GM12878 (cell line): ENCODE results near the gene CENPP. TPM values are rescaled to one million over a fixed set of nuclear protein-coding genes. Genes with fewer than 3 reads are reported as not detected.

Source experiments
- ATAC-seq: fragments of 200-7000 bp; cut with Tn5 transposase; 3 replicates; pipeline ENCODE4 v1.9.1; 2020; ENCODE audit warnings: mild to moderate bottlenecking, moderate library complexity
- BruUV-seq: library from RNA; stranded (reverse); fragments of 400-500 nt; replicated peaks from 2 replicates; lab custom pipeline; 2021; lab: Mats Ljungman, UMichigan
- CTCF ChIA-PET: fragments of 300-600 bp; sonication (Branson Sonifier 250); formaldehyde crosslinking; extraction: SDS; loops from one replicate; lab custom pipeline; 2021; ENCODE audit warnings: inconsistent platforms; lab: Yijun Ruan, JAX
- POLR2A ChIA-PET: fragments of 350-600 bp; formaldehyde crosslinking; extraction: SDS; loops from one replicate; lab custom pipeline; 2021; ENCODE audit warnings: inconsistent platforms; lab: Charles Lee
- RAD21 ChIA-PET: fragments of 300-600 bp; sonication (Branson Sonifier 250); formaldehyde crosslinking; loops from one replicate; lab custom pipeline; 2023; ENCODE audit warnings: antibody characterized with exemption; ENCODE audit not compliant: unreplicated experiment; lab: Charles Lee
- SMC1A ChIA-PET: fragments of 300-600 bp; sonication (Branson Sonifier 250); formaldehyde crosslinking; loops from one replicate; lab custom pipeline; 2023; ENCODE audit not compliant: unreplicated experiment, uncharacterized antibody; lab: Charles Lee
- DNase-seq: peaks from one replicate; pipeline ENCODE4 v3.0.0-alpha.2; 2011; ENCODE audit warnings: low read depth, low spot score
- FAIRE-seq: peaks from 3 replicates; lab custom pipeline; 2011; peaks lifted over from hg19 to GRCh38; lab: Jason Lieb, UNC
- H2AFZ ChIP-seq: 2 replicates; pipeline ENCODE4 v1.6.0; 2011; ENCODE audit warnings: low read depth, low read length, control low read depth; ENCODE audit not compliant: control insufficient read depth
- H3K27ac ChIP-seq: 2 replicates; pipeline ENCODE4 v1.5.1; 2011; ENCODE audit warnings: control low read depth; ENCODE audit not compliant: control insufficient read depth, insufficient read depth
- H3K27me3 ChIP-seq, 2 experiments: replicated peaks in 1 of 2; 2 replicates each; pipeline versions ENCODE4 v1.6.0 to v1.6.1; 2011; ENCODE audit warnings: low read length in 1 of 2; ENCODE audit not compliant: control insufficient read depth in 2 of 2, insufficient read depth in 2 of 2
- H3K36me3 ChIP-seq, 2 experiments: 2 replicates each; pipeline ENCODE4 v1.5.1; 2011; ENCODE audit warnings: low read length in 1 of 2; ENCODE audit not compliant: control insufficient read depth in 2 of 2, insufficient read depth in 2 of 2
- H3K4me1 ChIP-seq: 2 replicates; pipeline ENCODE4 v1.6.1; 2011; ENCODE audit warnings: mild to moderate bottlenecking, low read length, moderate library complexity, mixed read lengths; ENCODE audit not compliant: control insufficient read depth, insufficient read depth
- H3K4me2 ChIP-seq: 2 replicates; pipeline ENCODE4 v1.6.0; 2011; ENCODE audit warnings: control low read depth; ENCODE audit not compliant: control insufficient read depth, insufficient read depth
- H3K4me3 ChIP-seq: fragments of 200-600 bp; sonication (generic); 2 replicates; pipeline ENCODE4 v1.5.1; 2016
- H3K79me2 ChIP-seq: 2 replicates; pipeline ENCODE4 v1.6.0; 2011; ENCODE audit warnings: low read length; ENCODE audit not compliant: control insufficient read depth, insufficient read depth
- H3K9ac ChIP-seq: 2 replicates; pipeline ENCODE4 v1.8.0; 2011; ENCODE audit warnings: low read length, control low read depth, mixed read lengths; ENCODE audit not compliant: control insufficient read depth, insufficient read depth
- H3K9me3 ChIP-seq: replicated peaks from 3 replicates; pipeline ENCODE4 v1.5.1; 2011; ENCODE audit warnings: mild to moderate bottlenecking, low read length; ENCODE audit not compliant: control insufficient read depth, insufficient read depth
- H4K20me1 ChIP-seq: 2 replicates; pipeline ENCODE4 v1.6.0; 2011; ENCODE audit not compliant: control insufficient read depth, insufficient read depth
- BMI1 ChIP-seq: fragments of 450-650 bp; IDR thresholded peaks from 2 replicates; pipeline ENCODE4 v1.6.1; 2016; ENCODE audit warnings: mild to moderate bottlenecking, moderate library complexity, borderline replicate concordance
- CEBPZ ChIP-seq: fragments of 150-350 bp; IDR thresholded peaks from 2 replicates; pipeline ENCODE4 v1.6.1; 2016; ENCODE audit warnings: low read depth, low read length
- HDAC6 ChIP-seq: fragments of 200-600 bp; sonication (generic); IDR thresholded peaks from one replicate; pipeline ENCODE4 v1.8.0; 2017; ENCODE audit warnings: antibody characterized with exemption; ENCODE audit not compliant: unreplicated experiment
- IKZF1 ChIP-seq: fragments of 450-650 bp; conservative IDR thresholded peaks from 2 replicates; pipeline ENCODE4 v1.6.1; 2017; ENCODE audit warnings: antibody characterized with exemption, mild to moderate bottlenecking
- NR2C2 ChIP-seq: IDR thresholded peaks from 2 replicates; pipeline ENCODE4 v1.6.1; 2011; ENCODE audit warnings: borderline replicate concordance, low read depth; ENCODE audit not compliant: control insufficient read depth, insufficient read length
- RAD21 ChIP-seq: IDR thresholded peaks from 2 replicates; pipeline ENCODE4 v1.6.1; 2011; ENCODE audit warnings: mild to moderate bottlenecking, low read depth, low read length, moderate library complexity; ENCODE audit not compliant: insufficient read depth
- RFX5 ChIP-seq: IDR thresholded peaks from 2 replicates; pipeline ENCODE4 v1.6.1; 2011; ENCODE audit warnings: low read depth, low read length, improper control_type of control experiment
- TBL1XR1 ChIP-seq: IDR thresholded peaks from 2 replicates; pipeline ENCODE4 v1.6.1; 2012; ENCODE audit warnings: low read depth, low read length, improper control_type of control experiment
- TCF3 ChIP-seq: IDR thresholded peaks from 2 replicates; pipeline ENCODE4 v1.6.1; 2012; ENCODE audit warnings: low read depth, mild to moderate bottlenecking, low read length, borderline replicate concordance; ENCODE audit not compliant: insufficient read depth
- TCF7 ChIP-seq: IDR thresholded peaks from 2 replicates; pipeline ENCODE4 v1.6.1; 2014; ENCODE audit warnings: antibody characterized with exemption, borderline replicate concordance
- YY1 ChIP-seq: IDR thresholded peaks from 2 replicates; pipeline ENCODE4 v1.6.1; 2011; ENCODE audit warnings: low read depth, mild to moderate bottlenecking, low read length
- WGBS: methylation state at CpG from one replicate; pipeline ENCODE4 v1.1.6; 2016; ENCODE audit warnings: low lambda C conversion rate; ENCODE audit not compliant: insufficient replicate concordance, insufficient coverage; ENCODE audit errors: missing lambda C conversion rate; 5-methylcytosine and 5-hydroxymethylcytosine counted together
- in situ Hi-C: fragments of 300-500 bp; cut with MboI; formaldehyde crosslinking; loops from 9 replicates; pipeline ENCODE4 v1.14.3; 2018; ENCODE audit warnings: mixed read lengths
- intact Hi-C: fragments of 100-400 bp; cut with micrococcal nuclease; formaldehyde crosslinking; loops from one replicate; pipeline ENCODE4 v1.14.2; 2022; ENCODE audit not compliant: unreplicated experiment
- polyA plus RNA-seq, 11 experiments: library from polyadenylated mRNA; depleted of rRNA in 4 of 11; unstranded in 6 of 11; stranded (reverse) in 5 of 11; fragments of >200 nt; fragmentation: Nextera tagmentation in 4 of 11; fragmentation: Illumina TruSeq in 1 of 11; extraction: Ambion mirVana in 4 of 11; extraction: Trizol in 1 of 11; gene quantifications; 1 replicate in 1 of 11; 2 replicates in 10 of 11; pipeline versions ENCODE4 v1.2.1 to v1.2.3, GENCODE V29; 2011 to 2016; ENCODE audit warnings: inconsistent platforms in 2 of 11, missing spikeins in 2 of 11, low read depth in 1 of 11
- total RNA-seq, 4 experiments: library from RNA; depleted of rRNA in 3 of 4; stranded (reverse); fragments of >200 nt in 3 of 4; fragmentation: Illumina TruSeq in 1 of 4; extraction: Trizol in 1 of 4; gene quantifications; 2 replicates each; pipeline versions ENCODE4 v1.2.1 to v1.2.3, GENCODE V29; 2013 to 2021

CENPP gene
- total and polyA plus RNA-seq, 10 of the 15 experiments (the other 5 are each of a cell fraction or from before 2014, with no cell fraction given), result 9.4 to 31.4 (median 19.8) TPM

- no peaks in the 10 kb centered on the region for H3K27me3 ChIP-seq
- WGBS, result 91% methylated on average over 7 of the region's 7 CpGs
- CTCF ChIA-PET, result interaction anchor here (0.7 kb wide), 1 partner anchor 57 kb away, joined by 5 read pairs; no protein-coding TSS in a partner anchor
- POLR2A ChIA-PET, result no interaction called here
- H3K4me2 ChIP-seq, result no peak overlapping the region
- FAIRE-seq (no peak), ATAC-seq (no peak), DNase-seq (no peak)
- no peak overlapping the region for H3K27ac ChIP-seq
- peaks cover 11 to 23% of the 10 kb centered on the region in 2 experiments for H3K36me3 ChIP-seq
- RAD21 ChIA-PET, result no interaction called here
- TF ChIP-seq TCF7, result no peak
- no peak for TF ChIP-seq TCF3
- TF ChIP-seq CEBPZ, result no peak
- TF ChIP-seq YY1, result no peak
- no peak for TF ChIP-seq HDAC6
- no peak for TF ChIP-seq IKZF1
- no peak for TF ChIP-seq NR2C2
- TF ChIP-seq TBL1XR1, result no peak
- no peak for TF ChIP-seq RFX5
- TF ChIP-seq RAD21, result no peak
- TF ChIP-seq BMI1, result no peak
- no peak overlapping the region for H3K9ac ChIP-seq
- no TSS peak for BruUV-seq
- H3K4me1 ChIP-seq, result no peaks in the 10 kb centered on the region; the same call in 1 of the 2 replicates
- peaks cover 4% of the 10 kb centered on the region; the same call in 1 of the 2 replicates for H4K20me1 ChIP-seq
- SMC1A ChIA-PET, result no interaction called here
- no peak overlapping the region for H2AFZ ChIP-seq
- intact Hi-C loops (no loop called here), in situ Hi-C loops (no loop called here)
- peaks cover 10% of the 10 kb centered on the region for H3K79me2 ChIP-seq
- H3K9me3 ChIP-seq, result no peaks in the 10 kb centered on the region
- no peak overlapping the region for H3K4me3 ChIP-seq
Measured at GRCh38 chr9:92658176-92658575, 332.4 kb downstream of the CENPP start.
